Muscle of leg (tissue), 11 donors: ENCODE data around the gene MAGI1. TPM values are rescaled to one million over a fixed set of nuclear protein-coding genes. Genes with fewer than 3 reads are reported as not detected.

Experiments
- DNase-seq: peaks from one replicate; pipeline ENCODE4 v3.0.0; 2013
- H3K27ac ChIP-seq: one replicate; pipeline ENCODE4 v1.5.1; 2013; ENCODE audit warnings: mild to moderate bottlenecking, low read length, control low read depth
- H3K27me3 ChIP-seq: one replicate; pipeline ENCODE4 v1.6.1; 2013; ENCODE audit warnings: low read length; ENCODE audit not compliant: control insufficient read depth, insufficient read depth
- H3K36me3 ChIP-seq: one replicate; pipeline ENCODE4 v1.6.1; 2013; ENCODE audit warnings: low read length; ENCODE audit not compliant: control insufficient read depth, insufficient read depth
- H3K4me1 ChIP-seq: one replicate; pipeline ENCODE4 v1.6.1; 2013; ENCODE audit warnings: low read length; ENCODE audit not compliant: control insufficient read depth, insufficient read depth
- H3K4me3 ChIP-seq: one replicate; pipeline ENCODE4 v1.5.1; 2013; ENCODE audit warnings: low read length, control low read depth
- H3K9me3 ChIP-seq: replicated peaks from 2 replicates; pipeline ENCODE4 v1.6.1; 2013; ENCODE audit warnings: low read depth, low read length; ENCODE audit not compliant: control insufficient read depth
- WGBS: methylation state at CpG from one replicate; pipeline ENCODE4 v1.1.5; 2013; ENCODE audit warnings: missing lambda C conversion rate; ENCODE audit not compliant: insufficient coverage; 5-methylcytosine and 5-hydroxymethylcytosine counted together
- polyA plus RNA-seq, 8 donors: library from polyadenylated mRNA; unstranded; fragments of 120-200 nt; gene quantifications; one replicate each; pipeline versions ENCODE4 v1.2.1 to v1.2.3, GENCODE V29; 2013; ENCODE audit warnings: inconsistent platforms in 1 of 8, low replicate concordance in 1 of 8; ENCODE audit not compliant: insufficient read length in 8 of 8, insufficient read depth in 1 of 8
- total RNA-seq: library from RNA; stranded (reverse); fragments of 120-200 nt; gene quantifications from one replicate; pipeline ENCODE4 v1.2.4, GENCODE V29; 2013

Gene MAGI1
- total and polyA plus RNA-seq, 9 donors: 10.0 to 16.8 (median 12.0) TPM

DNA sequence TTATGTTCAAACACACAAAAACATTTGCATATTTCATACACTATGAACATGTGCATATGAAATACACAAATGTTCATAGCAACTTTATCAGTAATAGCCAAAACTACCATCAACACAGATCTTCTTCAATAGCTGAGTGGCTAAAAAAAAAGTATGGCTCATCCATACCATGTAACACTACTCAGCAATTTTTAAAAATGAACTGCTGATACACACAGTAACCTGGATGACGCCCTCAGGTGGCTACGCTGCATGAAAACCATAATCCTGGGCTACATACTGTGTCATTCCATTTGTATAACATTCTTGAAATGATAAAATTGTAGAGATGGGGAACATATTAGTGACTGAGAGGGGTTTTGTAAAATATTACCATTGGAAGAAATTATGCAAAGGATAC lies 243.6 kb downstream of the MAGI1 start:
- no peak for DNase-seq
- no peaks in the 10 kb centered on the region for H3K36me3 ChIP-seq
- no CpG with 5 or more reads among the region's 2 CpGs for WGBS

DNA sequence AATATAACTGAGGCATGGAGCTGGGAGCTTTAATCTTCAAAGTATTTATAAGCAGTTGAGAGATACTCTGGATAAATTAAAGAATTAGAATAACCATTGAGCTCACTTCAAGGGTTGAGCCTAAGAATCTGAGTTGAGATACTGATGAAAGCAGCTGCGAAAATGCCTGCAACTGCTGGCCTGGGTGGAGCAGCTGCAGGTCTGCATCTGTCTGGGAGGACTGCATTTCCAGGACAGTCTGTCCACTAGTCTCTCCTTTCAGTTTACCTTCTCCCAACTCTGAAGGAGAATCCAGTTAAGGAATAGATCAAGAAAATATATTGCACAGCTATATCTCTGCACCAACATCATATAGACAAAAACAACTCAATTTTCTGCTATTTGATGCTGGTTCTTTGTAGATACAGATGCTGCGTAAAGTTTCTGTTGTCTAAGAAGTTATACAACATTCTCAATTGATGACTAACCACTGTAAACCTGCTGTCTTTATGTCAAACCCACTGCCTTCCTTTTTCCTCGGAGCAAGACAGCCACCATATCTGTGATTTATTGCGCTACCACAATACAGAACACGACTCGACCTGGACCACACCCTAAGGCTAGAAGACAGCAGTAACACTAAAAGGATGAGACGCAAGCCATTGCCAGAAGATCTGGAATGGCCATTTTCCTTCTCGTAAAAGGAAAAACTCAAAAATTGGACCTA lies 245.1 kb downstream of the MAGI1 start:
- H3K4me1 ChIP-seq: no peaks in the 10 kb centered on the region
- no peaks in the 10 kb centered on the region for H3K27me3 ChIP-seq
- H3K9me3 ChIP-seq: no peaks in the 10 kb centered on the region
- WGBS: 44% methylated on average over 4 of the region's 8 CpGs
- H3K36me3 ChIP-seq: no peaks in the 10 kb centered on the region
- H3K27ac ChIP-seq: no peak overlapping the region
- H3K4me3 ChIP-seq: no peak overlapping the region
- no peak for DNase-seq

More for the DNA sequence above, 243.6 kb downstream of the MAGI1 start:
- Histone ChIP-seq H3K27ac (no peak overlapping the region), H3K9me3 (no peaks in the 10 kb centered on the region), H3K27me3 (no peaks in the 10 kb centered on the region), H3K4me3 (no peak overlapping the region), H3K4me1 (no peaks in the 10 kb centered on the region)

- Histone ChIP-seq H3K36me3 (no peaks in the 10 kb centered on the region), H3K9me3 (no peaks in the 10 kb centered on the region), H3K27me3 (no peaks in the 10 kb centered on the region), H3K4me3 (no peak overlapping the region), H3K4me1 (peaks cover 2% of the 10 kb centered on the region), H3K27ac (no peak overlapping the region)
- WGBS: 13% methylated on average over 2 of the region's 2 CpGs
- DNase-seq: peak; percentile 30
Observed at GRCh38 chr3:65788461-65788860, 250.3 kb downstream of the MAGI1 start.

DNA sequence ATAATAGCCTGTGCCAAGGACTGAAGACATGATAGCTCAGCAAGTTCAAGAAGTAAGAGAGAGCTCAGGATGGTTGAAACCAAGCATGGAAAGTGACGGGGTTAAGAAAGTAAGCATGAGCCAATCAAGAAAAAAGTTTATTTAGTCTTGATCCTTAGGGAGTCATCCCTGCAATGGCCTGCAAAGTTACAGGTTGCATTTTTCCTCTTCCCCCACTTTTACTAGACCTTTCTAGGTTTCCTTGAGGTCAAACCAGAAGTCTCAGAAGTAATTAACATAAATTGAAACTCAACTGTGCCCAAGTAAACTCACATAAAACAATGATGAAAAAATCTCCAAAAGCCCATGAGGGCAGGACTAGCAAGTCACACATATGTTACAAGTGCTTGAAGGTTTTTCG lies 250.9 kb downstream of the MAGI1 start:
- peaks cover 2% of the 10 kb centered on the region for H3K4me1 ChIP-seq
- no peak for DNase-seq
- no CpG with 5 or more reads among the region's 2 CpGs for WGBS

GRCh38 chr3:65787340-65787739 lies 251.4 kb downstream of the MAGI1 start:
- no peak overlapping the region for H3K27ac ChIP-seq
- DNase-seq: no peak
- no peaks in the 10 kb centered on the region for H3K9me3 ChIP-seq
- H3K4me1 ChIP-seq: peaks cover 2% of the 10 kb centered on the region
- no peaks in the 10 kb centered on the region for H3K27me3 ChIP-seq
- WGBS: 64% methylated on average over 1 of the region's 5 CpGs
- H3K4me3 ChIP-seq: no peak overlapping the region
- H3K36me3 ChIP-seq: no peaks in the 10 kb centered on the region

More for the DNA sequence above, 250.9 kb downstream of the MAGI1 start:
- H3K36me3 ChIP-seq: no peaks in the 10 kb centered on the region
- no peak overlapping the region for H3K27ac ChIP-seq
- no peaks in the 10 kb centered on the region for H3K9me3 ChIP-seq
- no peaks in the 10 kb centered on the region for H3K27me3 ChIP-seq
- H3K4me3 ChIP-seq: no peak overlapping the region

GRCh38 chr3:65786890-65787289 lies 251.8 kb downstream of the MAGI1 start:
- no peaks in the 10 kb centered on the region for H3K27me3 ChIP-seq

DNA sequence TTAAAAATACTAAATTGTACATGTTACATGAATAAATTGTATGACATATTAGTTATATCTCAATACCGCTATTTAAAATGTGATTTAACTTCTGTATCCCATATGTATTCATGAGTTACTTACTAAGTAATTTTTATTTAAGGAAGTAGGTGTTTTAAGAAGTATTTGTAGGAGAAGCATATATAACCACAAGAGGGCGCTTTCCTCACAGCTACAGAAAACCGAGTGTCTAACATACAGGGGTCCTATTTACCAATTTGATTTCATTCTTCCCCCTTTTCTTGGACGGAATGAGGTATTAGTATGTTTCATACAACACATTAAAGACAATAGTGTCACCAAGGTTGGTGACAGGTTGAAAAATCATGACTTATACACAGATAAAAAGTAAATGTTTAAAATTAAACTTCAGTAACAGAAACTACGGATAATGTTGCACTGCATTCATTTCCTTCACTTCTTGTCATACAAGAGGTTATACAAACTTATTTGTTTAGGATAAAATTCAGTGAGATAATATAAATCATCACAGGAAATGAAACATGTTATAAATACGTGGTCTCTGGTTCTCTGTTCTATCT lies 253.6 kb downstream of the MAGI1 start:
- WGBS: no CpG with 5 or more reads among the region's 6 CpGs
- H3K27ac ChIP-seq: no peak overlapping the region
- H3K4me3 ChIP-seq: no peak overlapping the region
- peak; percentile 70 for DNase-seq
- H3K27me3 ChIP-seq: no peaks in the 10 kb centered on the region
- peaks cover 2% of the 10 kb centered on the region for H3K4me1 ChIP-seq
- no peaks in the 10 kb centered on the region for H3K9me3 ChIP-seq
- no peaks in the 10 kb centered on the region for H3K36me3 ChIP-seq

More at GRCh38 chr3:65786890-65787289, 251.8 kb downstream of the MAGI1 start:
- DNase-seq: no peak
- Histone ChIP-seq H3K9me3 (no peaks in the 10 kb centered on the region), H3K4me3 (no peak overlapping the region), H3K27ac (no peak overlapping the region), H3K4me1 (peaks cover 2% of the 10 kb centered on the region), H3K36me3 (no peaks in the 10 kb centered on the region)
- 100% methylated on average over 1 of the region's 3 CpGs for WGBS

DNA sequence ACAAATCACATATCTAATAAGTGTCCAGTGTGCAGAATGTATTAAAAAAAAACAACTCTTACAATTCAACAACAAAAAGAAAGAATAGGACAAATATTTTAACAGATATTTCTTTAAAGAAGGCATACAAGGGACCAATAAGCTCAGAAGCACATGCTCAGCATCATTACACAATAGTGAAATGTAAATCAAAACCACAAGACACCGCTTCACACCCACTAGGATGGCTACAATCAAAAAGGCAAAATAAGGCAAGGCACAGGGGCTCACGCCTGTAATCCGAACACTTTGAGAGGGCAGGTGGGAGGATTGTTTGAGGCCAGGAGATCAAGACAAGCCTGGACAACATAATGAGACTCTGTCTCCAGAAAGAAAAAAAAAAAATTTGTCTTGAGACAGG lies 255.6 kb downstream of the MAGI1 start:
- 83% methylated on average over 2 of the region's 3 CpGs for WGBS
- H3K4me1 ChIP-seq: no peaks in the 10 kb centered on the region
- H3K4me3 ChIP-seq: no peak overlapping the region
- no peaks in the 10 kb centered on the region for H3K36me3 ChIP-seq
- H3K9me3 ChIP-seq: no peaks in the 10 kb centered on the region
- H3K27ac ChIP-seq: no peak overlapping the region
- DNase-seq: no peak
- no peaks in the 10 kb centered on the region for H3K27me3 ChIP-seq

DNA sequence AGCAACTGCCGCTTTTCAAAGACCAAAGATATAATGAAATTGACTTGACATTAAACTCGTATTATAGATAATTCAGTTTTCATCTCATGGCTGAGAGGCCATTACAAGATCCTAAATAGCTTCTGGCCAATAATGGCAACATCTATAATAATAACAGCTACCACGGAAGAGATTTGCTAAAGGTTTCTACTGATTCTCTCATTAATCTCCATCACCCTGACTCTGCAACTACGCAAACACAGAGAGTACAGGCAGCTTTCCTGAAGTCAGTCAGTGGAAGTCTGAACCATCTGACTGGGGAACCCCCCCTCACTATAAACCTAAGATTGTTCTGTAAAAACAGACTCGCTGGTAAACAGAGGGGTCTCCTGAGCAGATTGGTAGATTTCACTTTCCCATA lies 257.1 kb downstream of the MAGI1 start:
- Histone ChIP-seq H3K27ac (no peak overlapping the region), H3K27me3 (no peaks in the 10 kb centered on the region), H3K9me3 (no peaks in the 10 kb centered on the region), H3K4me3 (no peak overlapping the region), H3K4me1 (peaks cover 3% of the 10 kb centered on the region), H3K36me3 (no peaks in the 10 kb centered on the region)
- no peak for DNase-seq
- no CpG with 5 or more reads among the region's 5 CpGs for WGBS

GRCh38 chr3:65779390-65779789 lies 259.3 kb downstream of the MAGI1 start:
- no peaks in the 10 kb centered on the region for H3K27me3 ChIP-seq
- H3K4me3 ChIP-seq: no peak overlapping the region
- DNase-seq: no peak
- no CpG with 5 or more reads among the region's 2 CpGs for WGBS
- H3K4me1 ChIP-seq: peaks cover 4% of the 10 kb centered on the region
- H3K36me3 ChIP-seq: no peaks in the 10 kb centered on the region
- no peaks in the 10 kb centered on the region for H3K9me3 ChIP-seq
- H3K27ac ChIP-seq: no peak overlapping the region
